A673 (cell line): Measurements from ENCODE around the gene CCNY.

ENCODE experiments used
- EZH2 ChIP-seq: fragments of 200-600 bp; sonication (generic); IDR thresholded peaks from 2 replicates; pipeline ENCODE4 v1.6.1; 2017; ENCODE audit warnings: borderline replicate concordance, low read depth, mild to moderate bottlenecking, mixed read lengths, antibody characterized with exemption, low read length; ENCODE audit not compliant: poor library complexity, severe bottlenecking
- TF ChIP-seq, protein P1 (sequence below): fragments of 300-800, 200-600 bp; sonication (generic); conservative IDR thresholded peaks from 2 replicates; pipeline ENCODE4 v1.5.1; 2017; ENCODE audit warnings: low read depth, mild to moderate bottlenecking, antibody characterized with exemption, low read length, moderate library complexity, mixed read lengths

GRCh38 chr10:35453855-35454532 is 117.7 kb downstream of the CCNY start:
- TF ChIP-seq, protein P1, sequence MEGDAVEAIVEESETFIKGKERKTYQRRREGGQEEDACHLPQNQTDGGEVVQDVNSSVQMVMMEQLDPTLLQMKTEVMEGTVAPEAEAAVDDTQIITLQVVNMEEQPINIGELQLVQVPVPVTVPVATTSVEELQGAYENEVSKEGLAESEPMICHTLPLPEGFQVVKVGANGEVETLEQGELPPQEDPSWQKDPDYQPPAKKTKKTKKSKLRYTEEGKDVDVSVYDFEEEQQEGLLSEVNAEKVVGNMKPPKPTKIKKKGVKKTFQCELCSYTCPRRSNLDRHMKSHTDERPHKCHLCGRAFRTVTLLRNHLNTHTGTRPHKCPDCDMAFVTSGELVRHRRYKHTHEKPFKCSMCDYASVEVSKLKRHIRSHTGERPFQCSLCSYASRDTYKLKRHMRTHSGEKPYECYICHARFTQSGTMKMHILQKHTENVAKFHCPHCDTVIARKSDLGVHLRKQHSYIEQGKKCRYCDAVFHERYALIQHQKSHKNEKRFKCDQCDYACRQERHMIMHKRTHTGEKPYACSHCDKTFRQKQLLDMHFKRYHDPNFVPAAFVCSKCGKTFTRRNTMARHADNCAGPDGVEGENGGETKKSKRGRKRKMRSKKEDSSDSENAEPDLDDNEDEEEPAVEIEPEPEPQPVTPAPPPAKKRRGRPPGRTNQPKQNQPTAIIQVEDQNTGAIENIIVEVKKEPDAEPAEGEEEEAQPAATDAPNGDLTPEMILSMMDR: no peak
- TF ChIP-seq EZH2: no peak
